IPS DF 6.9 (cell line): ENCODE data around the gene SLC25A15.

Experiments used
- DNase-seq: peaks from one replicate; pipeline ENCODE4 v3.0.0-alpha.2; 2013; ENCODE audit warnings: low read depth, low spot score
- H3K27ac ChIP-seq: one replicate; pipeline ENCODE4 v1.5.1; 2013; ENCODE audit warnings: low read length, control low read depth
- H3K27me3 ChIP-seq: 2 replicates; pipeline ENCODE4 v1.6.1; 2013; ENCODE audit warnings: mild to moderate bottlenecking, low read length; ENCODE audit not compliant: control insufficient read depth, insufficient read depth
- H3K36me3 ChIP-seq: 2 replicates; pipeline ENCODE4 v1.6.1; 2013; ENCODE audit warnings: low read length; ENCODE audit not compliant: control insufficient read depth, insufficient read depth
- H3K4me1 ChIP-seq: 2 replicates; pipeline ENCODE4 v1.6.1; 2013; ENCODE audit warnings: low read length; ENCODE audit not compliant: control insufficient read depth, insufficient read depth
- H3K4me3 ChIP-seq: 2 replicates; pipeline ENCODE4 v1.5.1; 2013; ENCODE audit warnings: mild to moderate bottlenecking, low read length
- H3K9me3 ChIP-seq: 2 replicates; pipeline ENCODE4 v1.6.1; 2013; ENCODE audit warnings: low read length, inconsistent platforms; ENCODE audit not compliant: control insufficient read depth, insufficient read depth
- WGBS: extraction: QIAGEN DNeasy Blood & Tissue Kit; methylation state at CpG from one replicate; pipeline ENCODE4 v1.1.7; 2013; ENCODE audit warnings: mixed read lengths, missing lambda C conversion rate; ENCODE audit not compliant: insufficient read length, insufficient coverage; 5-methylcytosine and 5-hydroxymethylcytosine counted together

The SLC25A15 gene

GRCh38 chr13:40770934-40771618, 18.3 kb upstream of the SLC25A15 start, which contains the start of gene MRPS31:
Gene MRPS31, minus strand, starts transcription at chr13:40771190. Its CDS starts 54 bp downstream, at chr13:40771136.
- H3K4me3 ChIP-seq = peak within 1 kb of the TSS; percentile 87
- no peaks in the 10 kb centered on the region for H3K36me3 ChIP-seq
- no peaks in the 10 kb centered on the region for H3K4me1 ChIP-seq
- no CpG with 5 or more reads among the region's 52 CpGs for WGBS
- H3K27me3 ChIP-seq = no peaks in the 10 kb centered on the region
- H3K9me3 ChIP-seq = no peaks in the 10 kb centered on the region
- peak; percentile 86 for DNase-seq
- no peak within 1 kb of the TSS for H3K27ac ChIP-seq

- no peak overlapping the region for H3K4me3 ChIP-seq
- no peaks in the 10 kb centered on the region for H3K9me3 ChIP-seq
- no CpG with 5 or more reads among the region's 6 CpGs for WGBS
- no peaks in the 10 kb centered on the region for H3K27me3 ChIP-seq
- H3K4me1 ChIP-seq = no peaks in the 10 kb centered on the region
- H3K27ac ChIP-seq = no peak overlapping the region
- no peaks in the 10 kb centered on the region for H3K36me3 ChIP-seq
- DNase-seq = no peak
Measured at GRCh38 chr13:40772765-40773473, 16.5 kb upstream of the SLC25A15 start.

- Histone ChIP-seq H3K9me3 (no peaks in the 10 kb centered on the region), H3K4me1 (no peaks in the 10 kb centered on the region), H3K27me3 (no peaks in the 10 kb centered on the region), H3K27ac (no peak overlapping the region), H3K36me3 (no peaks in the 10 kb centered on the region), H3K4me3 (no peak overlapping the region)
- no CpG with 5 or more reads among the region's 6 CpGs for WGBS
- no peak for DNase-seq
Measured at GRCh38 chr13:40774672-40775071, 14.7 kb upstream of the SLC25A15 start.

DNA sequence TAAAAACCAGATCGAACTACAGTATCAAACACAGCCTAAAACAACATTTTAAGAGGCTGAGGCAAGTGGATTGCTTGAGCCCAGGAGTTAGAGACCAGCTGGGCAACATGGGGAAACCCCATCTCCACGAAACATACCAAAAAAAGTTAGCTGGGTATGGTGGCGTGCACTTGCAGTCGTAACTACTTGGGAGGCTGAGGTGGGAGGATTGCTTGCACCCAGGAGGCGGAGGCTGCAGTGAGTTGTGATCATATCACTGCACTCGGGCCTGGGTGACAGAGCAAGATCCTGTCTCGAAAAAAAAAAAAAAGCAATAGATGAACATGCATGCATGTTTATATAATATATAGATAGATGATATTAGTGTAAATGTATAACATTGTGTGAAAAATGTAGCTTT, 13.2 kb upstream of the SLC25A15 start:
- Histone ChIP-seq H3K27ac (no peak overlapping the region), H3K36me3 (no peaks in the 10 kb centered on the region), H3K4me3 (no peak overlapping the region), H3K4me1 (no peaks in the 10 kb centered on the region), H3K27me3 (no peaks in the 10 kb centered on the region), H3K9me3 (no peaks in the 10 kb centered on the region)
- DNase-seq = no peak
- no CpG with 5 or more reads among the region's 7 CpGs for WGBS

DNA sequence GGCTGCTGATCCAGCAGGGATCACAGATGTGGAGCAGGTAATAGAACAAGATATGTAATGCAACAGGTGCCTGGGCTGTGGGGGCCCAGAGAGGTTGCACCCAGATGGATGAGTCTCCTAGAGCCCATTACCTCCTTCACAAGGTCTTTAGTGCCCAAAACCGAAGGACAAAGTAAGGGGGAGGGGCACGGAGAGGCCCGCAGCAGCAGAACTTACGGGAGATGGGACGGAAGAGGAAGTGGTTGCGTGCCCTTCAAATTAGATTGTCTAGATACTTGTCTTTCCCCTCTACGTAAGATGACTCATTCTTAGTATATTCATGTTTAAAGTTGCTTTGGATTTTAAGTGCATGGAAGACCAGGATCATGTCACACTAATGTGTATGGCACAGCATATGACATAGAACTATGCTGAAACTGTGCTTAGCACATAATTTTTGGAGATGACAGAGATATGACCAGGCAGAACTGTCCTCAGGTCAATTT, 12.7 kb upstream of the SLC25A15 start:
- Histone ChIP-seq H3K27ac (no peak overlapping the region), H3K4me3 (no peak overlapping the region), H3K36me3 (no peaks in the 10 kb centered on the region), H3K9me3 (no peaks in the 10 kb centered on the region), H3K27me3 (no peaks in the 10 kb centered on the region), H3K4me1 (no peaks in the 10 kb centered on the region)
- no CpG with 5 or more reads among the region's 7 CpGs for WGBS
- DNase-seq = no peak

- DNase-seq = no peak
- no peaks in the 10 kb centered on the region for H3K36me3 ChIP-seq
- H3K4me3 ChIP-seq = no peak overlapping the region
- no CpG with 5 or more reads among the region's 7 CpGs for WGBS
- no peak overlapping the region for H3K27ac ChIP-seq
- no peaks in the 10 kb centered on the region for H3K4me1 ChIP-seq
- H3K9me3 ChIP-seq = no peaks in the 10 kb centered on the region
- no peaks in the 10 kb centered on the region for H3K27me3 ChIP-seq
Measured at GRCh38 chr13:40777166-40777808, 12.1 kb upstream of the SLC25A15 start.

DNA sequence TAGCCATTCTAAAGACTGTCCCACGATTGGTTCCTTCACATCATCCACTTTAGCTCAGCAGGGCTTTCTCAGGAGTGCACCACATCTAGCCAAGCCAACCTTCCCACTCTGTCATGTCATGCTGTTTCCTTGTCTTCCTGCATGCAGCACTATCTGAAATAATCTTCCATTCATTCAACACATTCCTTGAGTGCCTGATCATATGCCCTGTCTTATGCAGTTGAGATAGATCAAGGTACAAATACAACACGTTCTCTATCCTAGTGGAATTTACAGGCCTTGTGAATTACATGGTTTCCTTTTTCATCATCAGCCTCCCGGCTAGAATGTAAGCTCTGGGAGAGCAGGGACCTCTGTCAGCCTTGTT, 11.6 kb upstream of the SLC25A15 start:
- H3K4me3 ChIP-seq = no peak overlapping the region
- H3K27me3 ChIP-seq = no peaks in the 10 kb centered on the region
- no CpG with 5 or more reads among the region's 3 CpGs for WGBS
- H3K27ac ChIP-seq = no peak overlapping the region
- H3K36me3 ChIP-seq = no peaks in the 10 kb centered on the region
- DNase-seq = no peak
- H3K4me1 ChIP-seq = no peaks in the 10 kb centered on the region
- H3K9me3 ChIP-seq = no peaks in the 10 kb centered on the region

DNA sequence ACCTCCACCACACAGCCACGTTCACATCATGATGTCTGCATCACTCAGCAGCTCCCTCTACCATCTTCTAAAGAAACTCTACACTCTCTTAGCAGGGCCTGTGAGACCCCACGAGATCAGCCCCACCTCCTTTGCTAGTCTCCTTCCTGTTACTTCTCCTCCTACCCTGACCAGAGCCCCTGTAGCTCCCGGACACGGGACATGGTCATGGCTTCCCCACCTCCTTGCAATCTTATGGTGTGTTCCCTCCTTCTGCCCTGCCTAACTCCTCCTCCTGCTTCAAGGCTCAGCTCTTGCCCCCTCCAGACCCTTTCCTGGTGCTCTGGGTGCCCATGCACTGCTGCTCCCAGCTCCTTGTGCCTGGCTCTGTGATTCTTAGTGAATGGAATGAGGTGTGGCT, 10.4 kb upstream of the SLC25A15 start:
- no peaks in the 10 kb centered on the region for H3K27me3 ChIP-seq
- H3K27ac ChIP-seq = no peak overlapping the region
- no peak for DNase-seq
- H3K36me3 ChIP-seq = no peaks in the 10 kb centered on the region
- WGBS = no CpG with 5 or more reads among the region's 4 CpGs
- no peaks in the 10 kb centered on the region for H3K4me1 ChIP-seq
- H3K4me3 ChIP-seq = no peak overlapping the region
- H3K9me3 ChIP-seq = no peaks in the 10 kb centered on the region

DNA sequence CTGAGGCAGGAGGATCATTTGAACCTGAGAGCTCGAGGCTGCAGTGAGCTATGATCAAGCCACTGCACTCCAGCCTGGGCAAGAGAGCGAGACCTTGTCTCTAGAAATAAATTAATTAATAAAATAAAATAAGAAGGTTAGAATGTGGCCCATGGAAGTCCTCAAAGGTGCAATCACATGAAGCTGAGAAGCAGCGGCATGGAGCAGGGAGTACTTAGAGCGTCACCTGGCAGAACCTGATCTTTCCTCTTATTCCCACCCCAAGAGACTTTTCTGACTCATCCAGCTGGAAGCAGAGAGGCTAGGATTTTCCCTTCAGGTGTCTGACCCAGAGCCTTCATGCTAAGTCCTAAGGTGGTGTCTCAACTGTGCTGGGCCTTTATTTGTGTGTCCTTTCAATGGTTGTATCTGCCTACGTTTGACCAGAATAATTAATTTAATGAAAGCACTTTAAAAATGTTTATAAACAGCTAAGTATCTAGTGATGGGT, 9.6 kb upstream of the SLC25A15 start:
- H3K27ac ChIP-seq = no peak overlapping the region
- no peaks in the 10 kb centered on the region for H3K9me3 ChIP-seq
- H3K4me3 ChIP-seq = no peak overlapping the region
- no peaks in the 10 kb centered on the region for H3K27me3 ChIP-seq
- no CpG with 5 or more reads among the region's 5 CpGs for WGBS
- H3K4me1 ChIP-seq = no peaks in the 10 kb centered on the region
- DNase-seq = no peak
- H3K36me3 ChIP-seq = no peaks in the 10 kb centered on the region

DNA sequence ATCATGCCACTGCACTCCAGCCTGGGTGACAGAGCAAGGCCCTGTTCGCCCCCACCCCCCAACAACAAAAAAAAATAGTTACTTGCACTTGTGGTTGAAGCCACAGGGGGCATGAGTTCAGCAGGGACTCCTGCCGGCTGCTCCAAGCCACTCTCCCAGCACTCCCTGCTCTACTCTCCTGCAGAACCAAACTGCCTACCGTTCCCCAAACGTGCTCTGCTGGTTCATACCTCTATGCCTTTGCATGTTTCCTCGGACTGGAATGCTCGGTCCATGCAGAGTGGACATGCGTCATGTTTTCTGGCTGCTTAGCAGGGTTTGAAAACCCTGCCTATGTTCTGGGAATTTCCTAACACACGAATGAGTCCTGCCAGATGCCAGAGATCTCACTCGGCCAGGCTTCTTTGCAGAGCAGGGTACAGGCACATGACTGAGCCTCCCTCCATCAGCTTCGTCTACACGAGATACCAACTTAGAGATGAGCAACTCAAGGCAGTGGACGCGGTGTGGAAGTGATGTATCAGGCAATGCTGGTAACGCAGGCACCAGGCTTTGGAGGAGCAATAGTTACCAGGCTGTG, 8.5 kb upstream of the SLC25A15 start:
- Histone ChIP-seq H3K9me3 (no peaks in the 10 kb centered on the region), H3K4me1 (no peaks in the 10 kb centered on the region), H3K27me3 (no peaks in the 10 kb centered on the region), H3K27ac (no peak overlapping the region), H3K36me3 (no peaks in the 10 kb centered on the region), H3K4me3 (no peak overlapping the region)
- no CpG with 5 or more reads among the region's 14 CpGs for WGBS
- no peak for DNase-seq
